Right atrium auricular region (tissue), 2 donors: ENCODE data around the gene NFKBIA. TPM values are rescaled to one million over a fixed set of nuclear protein-coding genes. Genes with fewer than 3 reads are reported as not detected.

ENCODE experiments used
- DNase-seq: peaks from one replicate; pipeline ENCODE4 v3.0.0-alpha.2; 2019; ENCODE audit warnings: low spot score
- H3K27ac ChIP-seq, 2 donors: fragments of 200-600 bp; sonication (generic); 1 replicate in 1 of 2; 2 replicates in 1 of 2; pipeline ENCODE4 v1.5.1; 2016 to 2019
- H3K27me3 ChIP-seq, 2 donors: fragments of 200-600 bp; sonication (generic); one replicate each; pipeline versions ENCODE4 v1.5.1 to v1.6.0; 2017 to 2019
- H3K36me3 ChIP-seq: fragments of 200-600 bp; sonication (generic); one replicate; pipeline ENCODE4 v1.5.1; 2016
- H3K4me1 ChIP-seq, 2 donors: fragments of 200-600 bp; sonication (generic); one replicate each; pipeline versions ENCODE4 v1.5.1 to v1.6.0; 2017 to 2019
- H3K4me3 ChIP-seq, 2 donors: fragments of 200-600 bp; sonication (generic); 1 replicate in 1 of 2; 2 replicates in 1 of 2; pipeline ENCODE4 v1.5.1; 2017 to 2019; ENCODE audit warnings: mild to moderate bottlenecking in 1 of 2, moderate library complexity in 1 of 2
- H3K9me3 ChIP-seq, 2 donors: fragments of 200-600 bp; sonication (generic); one replicate each; pipeline ENCODE4 v1.5.1; 2019
- total RNA-seq, 2 donors: library from RNA; depleted of rRNA; stranded (reverse); fragments of >200 nt; gene quantifications; one replicate each; pipeline ENCODE4 v1.1.0, GENCODE V29; 2016
- TF ChIP-seq, protein P1 (sequence below), 2 donors: fragments of 200-600 bp; sonication (generic); IDR thresholded peaks; one replicate each; pipeline ENCODE4 v1.5.1; 2019; ENCODE audit warnings: antibody characterized with exemption in 2 of 2

The NFKBIA gene
- total RNA-seq, 2 donors from 2014 or later, result 237 to 302 TPM

DNA sequence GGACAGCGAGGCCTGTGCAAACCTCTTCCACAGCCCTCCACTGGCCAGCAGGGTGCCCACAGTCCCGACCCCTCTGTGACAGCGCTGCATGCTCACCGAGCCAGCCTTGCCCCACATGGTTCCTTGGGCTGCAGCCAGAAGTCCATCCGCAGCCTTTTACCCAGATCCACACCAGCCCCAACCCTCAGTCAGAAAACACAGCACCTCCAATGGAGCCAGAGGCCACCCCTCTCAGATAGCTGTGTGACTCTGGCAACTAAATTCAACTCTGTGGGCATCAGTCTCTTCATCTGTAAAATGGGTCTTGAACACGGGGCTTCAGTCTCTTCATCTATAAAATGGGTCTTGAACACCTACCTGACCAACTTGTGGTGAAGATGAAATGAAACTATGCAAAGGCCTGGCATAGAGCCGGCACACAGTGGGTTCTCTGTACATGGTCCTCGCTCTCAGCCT is 38.0 kb downstream of the NFKBIA start:
- no peak overlapping the region for H3K4me3 ChIP-seq
- peak overlapping the region in 1 of 2 donors; percentile 15 for H3K27ac ChIP-seq
- DNase-seq, result no peak
- peaks cover 0 to 41% of the 10 kb centered on the region in 2 donors for H3K4me1 ChIP-seq
- no peaks in the 10 kb centered on the region for H3K27me3 ChIP-seq
- H3K9me3 ChIP-seq, result peaks cover 0 to 6% of the 10 kb centered on the region in 2 donors
- TF ChIP-seq, protein P1, sequence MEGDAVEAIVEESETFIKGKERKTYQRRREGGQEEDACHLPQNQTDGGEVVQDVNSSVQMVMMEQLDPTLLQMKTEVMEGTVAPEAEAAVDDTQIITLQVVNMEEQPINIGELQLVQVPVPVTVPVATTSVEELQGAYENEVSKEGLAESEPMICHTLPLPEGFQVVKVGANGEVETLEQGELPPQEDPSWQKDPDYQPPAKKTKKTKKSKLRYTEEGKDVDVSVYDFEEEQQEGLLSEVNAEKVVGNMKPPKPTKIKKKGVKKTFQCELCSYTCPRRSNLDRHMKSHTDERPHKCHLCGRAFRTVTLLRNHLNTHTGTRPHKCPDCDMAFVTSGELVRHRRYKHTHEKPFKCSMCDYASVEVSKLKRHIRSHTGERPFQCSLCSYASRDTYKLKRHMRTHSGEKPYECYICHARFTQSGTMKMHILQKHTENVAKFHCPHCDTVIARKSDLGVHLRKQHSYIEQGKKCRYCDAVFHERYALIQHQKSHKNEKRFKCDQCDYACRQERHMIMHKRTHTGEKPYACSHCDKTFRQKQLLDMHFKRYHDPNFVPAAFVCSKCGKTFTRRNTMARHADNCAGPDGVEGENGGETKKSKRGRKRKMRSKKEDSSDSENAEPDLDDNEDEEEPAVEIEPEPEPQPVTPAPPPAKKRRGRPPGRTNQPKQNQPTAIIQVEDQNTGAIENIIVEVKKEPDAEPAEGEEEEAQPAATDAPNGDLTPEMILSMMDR (IDR thresholded peaks at IDR 0.05), result no peak
- H3K36me3 ChIP-seq, result no peaks in the 10 kb centered on the region

DNA sequence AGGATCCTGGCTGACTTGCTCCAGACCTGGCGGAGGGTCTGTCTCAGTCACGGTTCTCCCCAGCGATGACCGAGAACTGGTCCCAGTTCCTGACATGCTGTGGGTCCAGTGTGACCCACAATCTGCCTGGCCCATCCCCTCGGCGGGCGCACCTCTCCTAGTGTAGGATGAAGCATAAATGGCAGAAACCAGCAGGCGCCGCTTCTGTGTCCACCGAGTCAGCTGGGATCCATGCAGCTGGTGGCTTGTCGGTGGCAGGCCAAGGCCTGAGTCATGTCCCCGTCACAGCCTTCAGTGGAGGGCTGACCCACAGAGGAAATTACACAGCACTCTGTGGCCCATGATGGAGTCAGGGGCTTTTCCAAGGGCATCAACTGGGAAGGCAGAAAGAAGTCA is 38.5 kb downstream of the NFKBIA start:
- H3K4me3 ChIP-seq, result no peak overlapping the region
- no peak for DNase-seq
- H3K27me3 ChIP-seq, result no peaks in the 10 kb centered on the region
- no peaks in the 10 kb centered on the region for H3K36me3 ChIP-seq
- peaks cover 0 to 3% of the 10 kb centered on the region in 2 donors for H3K9me3 ChIP-seq
- H3K27ac ChIP-seq, result peak overlapping the region; percentile 73 to 77
- H3K4me1 ChIP-seq, result peaks cover 0 to 41% of the 10 kb centered on the region in 2 donors
- TF ChIP-seq, protein P1 (IDR thresholded peaks at IDR 0.05), result no peak

DNA sequence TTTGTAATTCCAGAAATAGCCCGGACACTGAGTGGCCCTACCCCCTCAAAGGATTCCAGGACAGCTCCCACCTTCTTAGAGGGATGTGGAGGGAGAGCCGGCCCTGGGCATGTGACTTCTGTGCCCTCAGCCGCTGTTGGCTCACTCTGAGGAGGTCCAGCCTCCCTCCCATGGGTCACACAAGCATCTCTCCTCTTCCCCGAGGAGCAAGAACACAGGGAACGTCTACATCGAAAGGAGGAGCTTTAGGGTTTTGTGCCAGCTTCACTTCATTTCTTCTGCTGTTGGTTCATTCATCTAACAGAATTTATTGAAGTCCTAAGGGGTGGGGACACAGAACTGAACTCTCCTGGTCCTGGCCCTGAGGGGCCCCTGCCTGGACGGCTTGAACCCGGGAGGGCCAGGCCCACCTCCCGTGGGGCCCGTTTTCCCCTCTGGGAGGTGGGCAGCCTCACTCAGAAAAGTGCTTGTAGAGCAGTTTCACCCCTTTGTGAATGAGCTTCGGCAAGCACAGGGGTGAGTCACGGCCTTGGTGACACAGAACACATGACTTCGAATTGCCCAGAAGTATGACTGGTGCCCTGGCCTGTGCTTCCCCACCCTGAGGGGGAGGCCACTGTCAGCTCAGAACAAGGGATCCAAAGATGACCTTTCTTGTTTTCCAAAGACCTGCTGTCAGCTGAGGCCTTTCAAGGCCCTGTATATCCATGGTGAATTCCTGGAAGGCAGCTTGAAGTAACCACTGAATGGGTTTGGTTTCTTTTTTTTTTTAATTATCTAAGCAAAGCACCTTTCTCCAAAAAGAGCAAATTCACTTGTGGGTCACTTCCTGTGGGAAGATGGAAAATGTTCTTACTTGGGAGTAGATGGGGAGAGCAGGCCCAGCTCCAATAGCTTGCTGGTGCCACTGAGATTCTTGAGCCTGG is 39.2 kb downstream of the NFKBIA start:
- no peaks in the 10 kb centered on the region for H3K9me3 ChIP-seq
- DNase-seq, result peak; percentile 94
- H3K4me1 ChIP-seq, result peaks cover 0 to 41% of the 10 kb centered on the region in 2 donors
- TF ChIP-seq, protein P1 (IDR thresholded peaks at IDR 0.05), result no peak
- peak overlapping the region; percentile 73 to 77 for H3K27ac ChIP-seq
- no peaks in the 10 kb centered on the region for H3K27me3 ChIP-seq
- no peaks in the 10 kb centered on the region for H3K36me3 ChIP-seq
- no peak overlapping the region for H3K4me3 ChIP-seq

DNA sequence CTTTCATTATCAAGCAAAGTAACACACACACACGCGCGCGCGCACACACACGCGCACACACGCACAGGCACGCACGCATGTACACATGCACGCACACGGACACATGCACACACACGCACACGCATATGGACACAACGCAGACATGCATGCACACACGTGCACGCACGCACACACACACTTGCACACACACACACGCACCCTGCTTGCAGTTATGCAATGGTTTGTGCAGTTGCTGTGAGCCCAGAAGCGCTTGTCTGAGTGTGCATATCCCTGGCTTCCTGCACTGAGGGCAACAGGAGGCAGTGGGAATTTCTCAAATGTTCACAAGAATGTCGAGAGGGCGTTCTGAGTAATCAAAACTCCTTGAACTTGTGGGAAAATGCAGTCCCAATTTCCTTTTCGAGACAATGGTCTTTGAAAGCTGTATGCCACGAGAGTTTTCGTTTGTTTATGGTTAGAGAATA is 41.6 kb downstream of the NFKBIA start:
- no peak overlapping the region for H3K27ac ChIP-seq
- H3K36me3 ChIP-seq, result no peaks in the 10 kb centered on the region
- no peak overlapping the region for H3K4me3 ChIP-seq
- peaks cover 0 to 29% of the 10 kb centered on the region in 2 donors for H3K4me1 ChIP-seq
- H3K27me3 ChIP-seq, result no peaks in the 10 kb centered on the region
- TF ChIP-seq, protein P1 (IDR thresholded peaks at IDR 0.05), result no peak
- no peak for DNase-seq
- H3K9me3 ChIP-seq, result no peaks in the 10 kb centered on the region

DNA sequence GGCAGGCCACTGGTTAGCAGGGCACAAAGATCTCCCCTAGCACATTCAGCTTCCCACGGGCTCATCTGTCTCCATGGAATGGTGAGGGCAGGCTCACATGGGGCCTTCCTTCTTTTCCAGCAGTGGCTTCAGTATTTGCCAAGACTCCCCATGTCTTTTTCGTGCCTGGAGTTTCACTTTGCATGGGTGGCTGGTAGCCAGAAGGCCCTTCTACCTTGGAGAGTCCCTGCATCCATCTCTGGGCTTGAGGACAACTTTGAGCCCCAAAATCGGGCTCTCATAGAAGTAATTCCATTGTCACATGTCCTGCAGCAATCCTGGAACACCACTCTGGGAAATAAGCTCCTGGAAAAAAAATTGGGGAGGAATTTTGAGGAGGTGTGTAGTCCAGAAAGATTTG is 42.1 kb downstream of the NFKBIA start:
- Histone ChIP-seq H3K27ac (no peak overlapping the region), H3K9me3 (no peaks in the 10 kb centered on the region), H3K4me3 (no peak overlapping the region), H3K36me3 (no peaks in the 10 kb centered on the region), H3K27me3 (no peaks in the 10 kb centered on the region), H3K4me1 (peaks cover 0 to 24% of the 10 kb centered on the region in 2 donors)
- DNase-seq, result no peak
- TF ChIP-seq, protein P1 (IDR thresholded peaks at IDR 0.05), result no peak
